Natural killer cell (primary cell): ENCODE data around the gene TCF4. TPM values are rescaled to one million over a fixed set of nuclear protein-coding genes. Genes with fewer than 3 reads are reported as not detected.

Source experiments
- ATAC-seq, 3 donors: fragments of 150-1000 bp in 2 of 3; fragments of 200-7000 bp in 1 of 3; cut with Tn5 transposase; 1 replicate in 1 of 3; 2 replicates in 2 of 3; pipeline ENCODE4 v1.10.0; 2021; ENCODE audit warnings: mild to moderate bottlenecking in 2 of 3, moderate library complexity in 2 of 3
- DNase-seq, 2 donors: peaks; one replicate each; pipeline versions ENCODE4 v3.0.0 to v3.0.0-alpha.2; 2013 to 2021; ENCODE audit warnings: mixed read lengths in 1 of 2
- H3K27ac ChIP-seq: one replicate; pipeline ENCODE4 v1.5.1; 2013; ENCODE audit warnings: mild to moderate bottlenecking, low read length
- H3K27me3 ChIP-seq: one replicate; pipeline ENCODE4 v1.6.1; 2013; ENCODE audit warnings: low read length; ENCODE audit not compliant: control insufficient read depth, insufficient read depth
- H3K36me3 ChIP-seq: one replicate; pipeline ENCODE4 v1.6.1; 2013; ENCODE audit warnings: low read length; ENCODE audit not compliant: control insufficient read depth, insufficient read depth
- H3K4me1 ChIP-seq: one replicate; pipeline ENCODE4 v1.6.1; 2013; ENCODE audit warnings: low read length; ENCODE audit not compliant: control insufficient read depth, insufficient read depth
- H3K4me3 ChIP-seq: one replicate; pipeline ENCODE4 v1.5.1; 2013; ENCODE audit warnings: low read length
- H3K9me3 ChIP-seq: one replicate; pipeline ENCODE4 v1.6.1; 2013; ENCODE audit warnings: low read length; ENCODE audit not compliant: control insufficient read depth, insufficient read depth
- H3K27ac Mint-ChIP-seq, 2 donors: one replicate each; pipeline ENCODE4 v1.8.0; 2022; ENCODE audit warnings: mild to moderate bottlenecking in 2 of 2, mixed read lengths in 2 of 2, moderate library complexity in 1 of 2
- H3K27me3 Mint-ChIP-seq, 2 donors: one replicate each; pipeline ENCODE4 v1.8.0; 2022; ENCODE audit warnings: low read depth in 2 of 2, mixed read lengths in 2 of 2
- H3K36me3 Mint-ChIP-seq: one replicate; pipeline ENCODE4 v1.8.0; 2022; ENCODE audit warnings: mixed read lengths
- H3K4me1 Mint-ChIP-seq, 2 donors: one replicate each; pipeline ENCODE4 v1.8.0; 2022; ENCODE audit warnings: mixed read lengths in 2 of 2
- H3K4me3 Mint-ChIP-seq: one replicate; pipeline ENCODE4 v1.8.0; 2022; ENCODE audit warnings: mild to moderate bottlenecking, moderate library complexity, mixed read lengths
- H3K9me3 Mint-ChIP-seq, 2 donors: one replicate each; pipeline ENCODE4 v1.8.0; 2022; ENCODE audit warnings: mixed read lengths in 2 of 2
- WGBS: methylation state at CpG from one replicate; pipeline ENCODE4 v1.1.7; 2013; ENCODE audit warnings: missing lambda C conversion rate; ENCODE audit not compliant: insufficient coverage; 5-methylcytosine and 5-hydroxymethylcytosine counted together
- intact Hi-C: fragments of 100-400 bp; cut with micrococcal nuclease; formaldehyde crosslinking; loops from one replicate; pipeline ENCODE4 v1.14.2; 2022
- total RNA-seq, 4 donors: library from RNA; stranded (reverse); fragments of 120-200 nt in 1 of 4; gene quantifications; one replicate each; pipeline versions ENCODE4 v1.2.3 to v1.2.4, GENCODE V29; 2013 to 2022
- TF ChIP-seq, protein P1 (sequence below): fragments of 200-600 bp; IDR thresholded peaks from one replicate; pipeline ENCODE4 v1.8.0; 2022; ENCODE audit warnings: antibody characterized with exemption

The TCF4 gene
- total RNA-seq, 3 donors from 2014 or later (not counting 1 experiment from before 2014, with no cell fraction given) = 8.3 to 16.5 (median 9.0) TPM

DNA sequence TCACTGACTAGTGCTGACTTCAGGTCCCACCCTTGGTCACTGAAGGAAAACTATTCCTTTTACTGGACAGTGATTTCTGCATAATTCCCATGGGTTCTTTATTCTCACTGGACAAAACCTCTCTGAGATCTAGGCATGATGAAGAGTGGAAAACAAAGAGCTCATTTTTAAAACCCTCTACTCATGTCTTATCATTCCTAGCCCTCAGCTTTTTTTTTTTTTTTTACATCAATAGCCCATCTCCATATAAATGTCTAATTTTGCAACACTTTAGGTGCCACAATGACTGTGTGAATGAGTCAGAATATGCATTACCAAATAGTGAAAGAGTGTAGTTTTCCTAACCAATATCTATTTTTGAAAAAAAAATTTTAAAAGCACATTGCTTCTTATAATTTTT, 74.8 kb downstream of the TCF4 start:
- intact Hi-C loops = no loop called here
- no peak overlapping the region for H3K27ac ChIP-seq
- H3K4me3 ChIP-seq = no peak overlapping the region
- Mint-ChIP-seq H3K36me3 (no peaks in the 10 kb centered on the region), H3K4me1 (peaks cover 7 to 8% of the 10 kb centered on the region in 2 donors), H3K27me3 (no peaks in the 10 kb centered on the region), H3K4me3 (no peak overlapping the region), H3K27ac (no peak overlapping the region), H3K9me3 (no peaks in the 10 kb centered on the region)
- H3K4me1 ChIP-seq = no peaks in the 10 kb centered on the region
- no peak for DNase-seq
- no peaks in the 10 kb centered on the region for H3K27me3 ChIP-seq
- no peaks in the 10 kb centered on the region for H3K36me3 ChIP-seq
- ATAC-seq = no peak
- no peaks in the 10 kb centered on the region for H3K9me3 ChIP-seq
- TF ChIP-seq, protein P1, sequence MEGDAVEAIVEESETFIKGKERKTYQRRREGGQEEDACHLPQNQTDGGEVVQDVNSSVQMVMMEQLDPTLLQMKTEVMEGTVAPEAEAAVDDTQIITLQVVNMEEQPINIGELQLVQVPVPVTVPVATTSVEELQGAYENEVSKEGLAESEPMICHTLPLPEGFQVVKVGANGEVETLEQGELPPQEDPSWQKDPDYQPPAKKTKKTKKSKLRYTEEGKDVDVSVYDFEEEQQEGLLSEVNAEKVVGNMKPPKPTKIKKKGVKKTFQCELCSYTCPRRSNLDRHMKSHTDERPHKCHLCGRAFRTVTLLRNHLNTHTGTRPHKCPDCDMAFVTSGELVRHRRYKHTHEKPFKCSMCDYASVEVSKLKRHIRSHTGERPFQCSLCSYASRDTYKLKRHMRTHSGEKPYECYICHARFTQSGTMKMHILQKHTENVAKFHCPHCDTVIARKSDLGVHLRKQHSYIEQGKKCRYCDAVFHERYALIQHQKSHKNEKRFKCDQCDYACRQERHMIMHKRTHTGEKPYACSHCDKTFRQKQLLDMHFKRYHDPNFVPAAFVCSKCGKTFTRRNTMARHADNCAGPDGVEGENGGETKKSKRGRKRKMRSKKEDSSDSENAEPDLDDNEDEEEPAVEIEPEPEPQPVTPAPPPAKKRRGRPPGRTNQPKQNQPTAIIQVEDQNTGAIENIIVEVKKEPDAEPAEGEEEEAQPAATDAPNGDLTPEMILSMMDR = no peak

DNA sequence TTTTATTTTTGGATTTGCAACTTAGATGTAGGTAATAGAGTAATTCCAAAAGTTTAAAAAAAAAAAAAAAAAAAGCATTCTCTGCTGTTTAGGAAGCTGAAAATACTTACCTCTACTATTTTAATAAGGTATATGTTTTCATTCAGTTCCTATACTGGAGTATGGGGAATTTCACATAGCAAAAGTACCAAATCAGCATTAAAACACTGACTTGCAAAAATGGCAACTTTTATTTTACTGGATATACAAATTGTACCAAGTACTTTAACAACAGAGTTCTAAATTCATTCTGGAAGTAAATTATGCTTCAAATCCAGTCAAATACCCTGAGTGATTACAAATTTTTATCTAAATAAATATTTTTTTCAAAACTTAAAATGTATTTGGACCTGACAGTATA, 76.7 kb downstream of the TCF4 start:
- Mint-ChIP-seq H3K4me3 (no peak overlapping the region), H3K36me3 (no peaks in the 10 kb centered on the region), H3K27ac (no peak overlapping the region), H3K27me3 (no peaks in the 10 kb centered on the region), H3K9me3 (no peaks in the 10 kb centered on the region), H3K4me1 (peaks cover 7 to 8% of the 10 kb centered on the region in 2 donors)
- no peaks in the 10 kb centered on the region for H3K36me3 ChIP-seq
- H3K27ac ChIP-seq = no peak overlapping the region
- H3K9me3 ChIP-seq = no peaks in the 10 kb centered on the region
- no peak for ATAC-seq
- intact Hi-C loops = no loop called here
- no peaks in the 10 kb centered on the region for H3K27me3 ChIP-seq
- DNase-seq = no peak
- no peaks in the 10 kb centered on the region for H3K4me1 ChIP-seq
- H3K4me3 ChIP-seq = no peak overlapping the region
- TF ChIP-seq, protein P1 = no peak

DNA sequence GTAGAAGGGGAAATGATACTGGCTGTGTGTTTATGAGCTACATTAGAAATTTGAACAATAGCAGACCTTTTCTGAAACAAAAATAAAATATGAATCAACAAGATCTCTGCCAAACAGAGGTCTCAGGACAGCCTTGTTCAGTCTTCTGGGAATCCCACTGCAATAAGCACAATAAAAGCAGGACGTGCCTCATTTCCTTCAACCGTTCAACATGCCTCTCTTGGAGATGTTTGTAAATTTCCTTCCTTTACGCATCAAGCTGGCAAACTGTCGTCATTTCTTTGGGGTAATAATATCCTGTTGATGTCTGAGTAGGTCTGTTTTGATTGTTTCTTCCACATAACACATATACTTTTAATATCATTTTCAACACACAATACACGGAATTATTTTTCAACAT, 77.2 kb downstream of the TCF4 start:
- no peaks in the 10 kb centered on the region for H3K27me3 ChIP-seq
- WGBS = 36% methylated on average over 2 of the region's 5 CpGs
- no peaks in the 10 kb centered on the region for H3K4me1 ChIP-seq
- no peaks in the 10 kb centered on the region for H3K9me3 Mint-ChIP-seq
- peak overlapping the region; percentile 21 for H3K4me3 Mint-ChIP-seq
- no peaks in the 10 kb centered on the region for H3K27me3 Mint-ChIP-seq
- H3K27ac ChIP-seq = peak overlapping the region; percentile 53
- H3K4me3 ChIP-seq = no peak overlapping the region
- H3K9me3 ChIP-seq = no peaks in the 10 kb centered on the region
- peaks cover 7 to 8% of the 10 kb centered on the region in 2 donors for H3K4me1 Mint-ChIP-seq
- ATAC-seq (no peak), DNase-seq (no peak)
- peak overlapping the region in 1 of 2 donors; percentile 20 for H3K27ac Mint-ChIP-seq
- TF ChIP-seq, protein P1 = no peak
- no peaks in the 10 kb centered on the region for H3K36me3 ChIP-seq
- H3K36me3 Mint-ChIP-seq = no peaks in the 10 kb centered on the region
- intact Hi-C loops = no loop called here

DNA sequence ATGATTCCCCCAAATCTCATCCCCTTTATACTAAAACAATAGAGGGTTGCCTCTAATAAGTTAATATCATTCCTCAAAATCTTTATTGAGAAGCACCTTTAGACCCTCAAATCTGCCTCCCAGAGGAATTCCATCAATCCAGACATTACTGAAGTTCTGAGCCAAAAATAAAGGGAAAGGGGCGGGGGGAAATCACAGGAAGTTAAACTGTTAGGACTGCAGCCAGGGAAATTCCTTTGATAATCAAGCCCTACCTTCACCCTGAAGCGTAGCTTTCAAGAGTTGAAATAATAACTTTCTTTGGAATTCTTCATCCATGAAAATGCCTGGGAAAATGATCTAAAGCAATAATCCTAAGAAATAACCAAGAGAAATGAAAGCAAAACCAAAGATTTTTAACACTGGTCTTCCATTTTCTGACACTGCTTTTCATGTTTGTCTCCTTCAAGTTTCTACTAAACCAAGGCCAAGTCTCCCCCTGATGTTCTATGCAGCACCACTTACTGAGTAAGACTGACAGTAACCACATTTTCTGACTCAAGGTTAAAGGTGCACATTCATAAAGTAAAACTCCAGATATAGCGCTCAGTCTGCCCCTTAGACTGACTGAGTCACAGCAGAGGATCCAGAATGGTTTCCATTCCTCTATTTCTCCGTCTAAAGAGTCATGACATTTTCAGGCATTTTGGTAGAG, 78.2 kb downstream of the TCF4 start:
- Histone ChIP-seq H3K9me3 (no peaks in the 10 kb centered on the region), H3K36me3 (no peaks in the 10 kb centered on the region), H3K27me3 (no peaks in the 10 kb centered on the region), H3K27ac (peak overlapping the region; percentile 53), H3K4me3 (peak overlapping the region; percentile 5), H3K4me1 (no peaks in the 10 kb centered on the region)
- no peaks in the 10 kb centered on the region for H3K36me3 Mint-ChIP-seq
- no peaks in the 10 kb centered on the region for H3K9me3 Mint-ChIP-seq
- H3K4me1 Mint-ChIP-seq = peaks cover 7 to 8% of the 10 kb centered on the region in 2 donors
- 73% methylated on average over 3 of the region's 4 CpGs for WGBS
- H3K27me3 Mint-ChIP-seq = no peaks in the 10 kb centered on the region
- H3K27ac Mint-ChIP-seq = peak overlapping the region in 1 of 2 donors; percentile 20
- intact Hi-C loops = no loop called here
- DNase-seq (no peak), ATAC-seq (no peak)
- TF ChIP-seq, protein P1 = no peak
- peak overlapping the region; percentile 25 for H3K4me3 Mint-ChIP-seq
